ENCODE data around the gene KCND3.

The KCND3 gene

GRCh38 chr1:111732718-111733117, 256.8 kb downstream of the KCND3 start:
- FAIRE-seq (no peak), DNase-seq (ENCODE audit: low spot score) (no peak)

- DNase-seq (ENCODE audit: low spot score), result no peak
- no peak for FAIRE-seq
These were observed 257.5 kb downstream of the KCND3 start for GRCh38 chr1:111731956-111732355.

GRCh38 chr1:111730706-111731105, 258.8 kb downstream of the KCND3 start:
- no peak for FAIRE-seq
- DNase-seq (ENCODE audit: low spot score), result no peak

GRCh38 chr1:111729946-111730681, 259.4 kb downstream of the KCND3 start:
- DNase-seq (ENCODE audit: low spot score) (no peak), FAIRE-seq (no peak)

- FAIRE-seq, result no peak
- no peak for DNase-seq (ENCODE audit: low spot score)
These were observed 260.1 kb downstream of the KCND3 start for GRCh38 chr1:111729271-111729921.

GRCh38 chr1:111727056-111727455, 262.4 kb downstream of the KCND3 start:
- no peak for FAIRE-seq

GRCh38 chr1:111725192-111725591, 264.3 kb downstream of the KCND3 start:
- FAIRE-seq (no peak), DNase-seq (ENCODE audit: low spot score) (no peak)

More at GRCh38 chr1:111727056-111727455, 262.4 kb downstream of the KCND3 start:
- DNase-seq (ENCODE audit: low spot score), result no peak

GRCh38 chr1:111723871-111724270, 265.6 kb downstream of the KCND3 start:
- DNase-seq (ENCODE audit: low spot score) (no peak), FAIRE-seq (no peak)

GRCh38 chr1:111723091-111723806, 266.2 kb downstream of the KCND3 start:
- no peak for FAIRE-seq
- DNase-seq (ENCODE audit: low spot score), result no peak

GRCh38 chr1:111720977-111721786, 268.3 kb downstream of the KCND3 start:
- DNase-seq (ENCODE audit: low spot score) (no peak), FAIRE-seq (no peak)
